ENCODE results near the gene DHRS13.
"Not testable (repeated sequence)": the region's sequence is repeated elsewhere in the genome, so short reads cannot be mapped to it uniquely, and the experiment has no call there.

Gene DHRS13

GRCh38 chr17:28856028-28856574 is 46.8 kb downstream of the DHRS13 start:
- no peak for DNase-seq

GRCh38 chr17:28855336-28855679 is 47.6 kb downstream of the DHRS13 start:
- DNase-seq: no peak

- peak; percentile 77 for DNase-seq
Observed at GRCh38 chr17:28854457-28855335, 48.2 kb downstream of the DHRS13 start, which contains the start of gene ERAL1. ERAL1 (plus strand) TSS chr17:28855016; CDS start chr17:28855035, 19 bp downstream.

GRCh38 chr17:28853295-28853694 is 49.6 kb downstream of the DHRS13 start:
- DNase-seq: no peak

DNA sequence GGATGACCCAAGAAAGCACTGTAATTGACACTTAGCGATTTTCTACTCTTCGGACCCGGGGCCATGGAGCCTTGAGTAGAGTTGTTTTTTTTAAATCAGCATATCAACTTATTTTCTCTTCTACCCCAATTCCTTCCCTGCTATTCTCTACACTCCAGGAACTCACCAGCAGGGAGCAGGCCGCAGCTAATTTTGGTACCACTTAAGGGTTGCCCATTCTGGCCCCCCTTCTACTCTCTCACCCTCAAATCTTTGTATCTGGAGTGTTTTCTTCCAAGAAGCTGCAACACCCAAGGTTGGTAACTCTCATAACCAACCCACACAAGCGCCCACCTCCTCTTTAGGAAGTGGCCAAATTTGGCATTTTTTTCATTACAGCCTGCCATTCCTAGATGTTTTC is 53.6 kb downstream of the DHRS13 start:
- DNase-seq: no peak

DNA sequence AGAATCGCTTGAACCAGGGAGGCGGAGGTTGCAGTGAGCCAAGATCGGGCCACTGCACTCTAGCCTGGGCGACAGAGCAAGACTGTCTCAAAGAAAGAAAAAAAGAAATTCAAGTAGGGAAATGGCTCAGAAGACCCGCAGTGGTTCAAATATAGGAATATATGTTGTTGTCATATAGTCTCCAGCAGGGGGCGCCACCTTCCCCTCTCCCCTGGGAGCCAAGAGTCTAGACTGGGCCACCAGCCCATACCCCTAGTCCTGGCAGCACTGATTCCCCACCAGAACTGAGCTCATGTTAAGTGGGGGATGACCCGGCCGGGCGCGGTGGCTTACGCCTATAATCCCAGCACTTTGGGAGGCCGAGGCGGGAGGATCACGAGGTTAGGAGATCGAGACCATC is 54.2 kb downstream of the DHRS13 start:
- not testable (repeated sequence) for DNase-seq
